Mucosa of stomach (tissue), 1 donor: ENCODE measurements around the gene TRIM26.
"Not testable (repeated sequence)": the region's sequence is repeated elsewhere in the genome, so short reads cannot be mapped to it uniquely, and the experiment has no call there.

ENCODE experiments used
- H3K27me3 ChIP-seq: one replicate; pipeline ENCODE4 v1.7.0; 2013; ENCODE audit warnings: mild to moderate bottlenecking, low read length; ENCODE audit not compliant: control insufficient read depth, insufficient read depth
- H3K36me3 ChIP-seq: one replicate; pipeline ENCODE4 v1.7.0; 2013; ENCODE audit warnings: low read length; ENCODE audit not compliant: control insufficient read depth, insufficient read depth
- H3K4me1 ChIP-seq: one replicate; pipeline ENCODE4 v1.7.0; 2013; ENCODE audit warnings: mild to moderate bottlenecking, low read length; ENCODE audit not compliant: control insufficient read depth, insufficient read depth
- H3K4me3 ChIP-seq: one replicate; pipeline ENCODE4 v1.7.0; 2013; ENCODE audit warnings: low read length
- H3K9ac ChIP-seq: one replicate; pipeline ENCODE4 v1.7.0; 2013; ENCODE audit warnings: mild to moderate bottlenecking, low read length, moderate library complexity
- H3K9me3 ChIP-seq: one replicate; pipeline ENCODE4 v1.7.0; 2013; ENCODE audit warnings: mild to moderate bottlenecking, low read length, moderate library complexity; ENCODE audit not compliant: control insufficient read depth
- donor health status: Pancreatic carcinoma.

TRIM26 gene

DNA sequence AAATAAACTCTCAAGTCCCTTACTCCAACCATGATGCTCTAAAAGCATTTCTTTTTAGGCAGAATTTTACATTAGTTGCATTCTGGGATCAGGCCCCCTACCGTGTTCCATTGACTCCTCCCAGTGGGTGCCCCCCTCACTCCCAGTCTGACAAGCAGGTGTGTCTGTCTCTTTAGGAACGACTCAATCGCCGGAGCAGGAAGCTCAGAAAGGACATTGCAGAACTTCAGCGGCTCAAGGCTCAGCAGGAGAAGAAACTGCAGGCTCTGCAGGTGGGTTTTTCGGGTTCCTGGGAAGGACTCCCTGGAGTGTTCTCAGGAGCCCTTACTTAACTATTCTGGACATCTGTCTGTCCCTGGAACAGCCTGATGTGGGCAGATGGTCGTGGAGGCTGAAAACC, 67.4 kb downstream of the TRIM26 start:
- Histone ChIP-seq H3K36me3 (no peaks in the 10 kb centered on the region), H3K27me3 (peaks cover 13% of the 10 kb centered on the region), H3K9ac (no peak overlapping the region), H3K4me1 (peaks cover 8% of the 10 kb centered on the region), H3K4me3 (no peak overlapping the region), H3K9me3 (no peaks in the 10 kb centered on the region)

DNA sequence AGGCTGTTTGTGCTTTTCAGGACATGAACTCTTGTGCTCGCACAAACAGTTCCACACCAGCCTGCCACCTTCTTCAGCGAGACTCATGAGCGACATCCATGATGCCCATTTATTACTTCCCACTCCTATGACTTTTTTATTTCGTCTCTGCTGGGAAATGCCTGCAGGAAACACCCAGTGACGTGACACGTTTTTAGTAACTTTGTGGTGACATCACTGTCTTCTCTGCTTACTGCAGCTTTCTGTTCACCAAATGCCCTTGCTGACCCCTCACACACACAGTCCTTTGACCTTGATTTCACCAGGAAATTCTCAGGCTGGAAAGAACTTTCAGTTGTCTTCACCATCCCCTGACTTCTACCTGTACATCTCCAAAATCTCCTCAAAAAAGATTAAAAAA, 68.4 kb downstream of the TRIM26 start:
- Histone ChIP-seq H3K9me3 (no peaks in the 10 kb centered on the region), H3K27me3 (peaks cover 13% of the 10 kb centered on the region), H3K4me1 (peaks cover 8% of the 10 kb centered on the region), H3K36me3 (no peaks in the 10 kb centered on the region), H3K9ac (no peak overlapping the region), H3K4me3 (no peak overlapping the region)

DNA sequence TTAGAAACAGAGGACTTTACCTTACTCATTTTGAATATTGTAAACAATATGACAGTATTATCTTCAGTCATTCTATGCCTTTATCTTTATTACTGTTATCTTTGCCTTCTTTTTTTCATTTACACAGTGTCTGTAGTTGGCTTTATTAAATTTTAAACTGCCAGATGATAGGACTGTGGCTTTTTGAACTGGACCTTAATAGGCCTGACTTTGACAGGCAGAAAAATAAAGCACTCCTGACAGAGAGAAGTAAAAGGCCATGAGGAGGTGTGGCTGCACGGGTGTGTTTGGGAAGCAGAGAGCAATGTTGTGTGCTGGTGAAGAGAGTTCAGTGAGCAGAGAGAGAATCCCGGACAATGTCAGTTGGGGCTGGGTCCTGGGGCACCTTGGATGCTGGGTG, 69.4 kb downstream of the TRIM26 start:
- Histone ChIP-seq H3K9me3 (no peaks in the 10 kb centered on the region), H3K9ac (no peak overlapping the region), H3K27me3 (peaks cover 13% of the 10 kb centered on the region), H3K4me1 (peaks cover 8% of the 10 kb centered on the region), H3K4me3 (no peak overlapping the region), H3K36me3 (no peaks in the 10 kb centered on the region)

DNA sequence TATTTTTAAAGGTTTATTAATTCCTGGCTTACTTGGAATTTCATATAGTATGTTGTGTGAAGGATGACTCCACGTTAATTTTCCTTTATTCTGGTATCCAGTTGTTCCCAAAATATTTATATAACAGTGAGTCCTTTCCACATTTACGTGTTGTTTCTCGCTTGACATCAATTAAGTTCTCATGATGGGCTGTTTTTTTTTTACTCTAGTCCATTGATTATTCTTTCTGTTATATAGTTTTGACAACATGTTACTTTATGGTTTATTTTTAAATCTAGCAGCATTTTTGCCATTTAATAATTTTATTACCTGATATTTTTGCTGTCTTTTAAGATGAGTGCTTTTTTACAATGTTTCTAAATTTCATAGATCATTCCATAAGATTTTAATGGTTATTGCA, 70.5 kb downstream of the TRIM26 start:
- no peak overlapping the region for H3K9ac ChIP-seq
- no peaks in the 10 kb centered on the region for H3K9me3 ChIP-seq
- peaks cover 10% of the 10 kb centered on the region for H3K27me3 ChIP-seq
- H3K4me3 ChIP-seq, result no peak overlapping the region
- H3K36me3 ChIP-seq, result no peaks in the 10 kb centered on the region
- peaks cover 8% of the 10 kb centered on the region for H3K4me1 ChIP-seq

DNA sequence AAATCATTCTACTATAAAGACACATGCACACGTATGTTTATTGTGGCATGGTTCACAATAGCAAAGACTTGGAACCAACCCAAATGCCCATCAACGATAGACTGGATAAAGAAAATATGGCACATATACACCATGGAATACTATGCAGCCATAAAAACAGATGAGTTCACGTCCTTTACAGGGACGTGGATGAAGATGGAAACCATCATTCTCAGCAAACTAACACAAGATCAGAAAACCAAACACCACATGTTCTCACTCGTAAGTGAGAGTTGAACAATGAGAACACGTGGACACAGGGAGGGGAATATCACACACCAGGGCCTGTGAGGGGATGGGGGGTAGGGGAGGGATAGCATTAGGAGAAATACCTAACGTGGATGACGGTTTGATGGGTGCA, 73.0 kb downstream of the TRIM26 start:
- not testable (repeated sequence) for H3K9me3 ChIP-seq

DNA sequence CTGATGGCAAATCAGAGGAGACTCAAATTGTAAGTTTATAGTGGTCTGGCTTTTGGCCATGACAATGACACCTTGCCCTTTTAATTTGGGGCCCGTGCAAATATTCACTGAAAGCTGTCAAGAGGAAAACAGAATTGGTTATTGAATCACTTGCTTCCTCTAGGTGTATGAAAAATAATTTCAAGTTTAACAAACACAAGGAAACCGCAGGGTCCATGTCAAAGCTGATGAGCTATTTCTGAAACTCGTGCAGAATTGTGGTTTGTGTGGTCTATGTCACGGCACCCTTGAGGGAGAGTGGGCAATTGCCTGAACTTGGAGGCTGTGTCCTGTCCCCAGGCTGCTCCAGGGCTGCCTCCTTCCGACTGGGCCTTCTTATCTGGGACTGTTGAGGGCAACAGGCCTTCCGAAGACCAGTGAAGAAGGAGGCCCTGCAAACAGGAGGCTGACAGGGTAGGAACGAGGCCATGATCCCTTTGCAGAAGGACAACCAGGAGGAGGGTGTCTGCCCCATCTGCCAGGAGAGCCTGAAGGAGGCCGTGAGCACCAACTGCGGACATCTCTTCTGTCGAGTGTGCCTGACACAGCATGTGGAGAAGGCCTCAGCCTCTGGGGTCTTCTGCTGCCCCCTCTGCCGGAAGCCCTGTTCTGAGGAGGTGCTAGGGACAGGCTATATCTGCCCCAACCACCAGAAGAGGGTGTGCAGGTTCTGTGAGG, 76.5 kb downstream of the TRIM26 start:
- no peaks in the 10 kb centered on the region for H3K36me3 ChIP-seq
- no peaks in the 10 kb centered on the region for H3K27me3 ChIP-seq
- H3K9me3 ChIP-seq, result no peaks in the 10 kb centered on the region
- H3K4me1 ChIP-seq, result peaks cover 10% of the 10 kb centered on the region
- no peak overlapping the region for H3K4me3 ChIP-seq
- no peak overlapping the region for H3K9ac ChIP-seq

More for the DNA sequence above, 73.0 kb downstream of the TRIM26 start:
- not testable (repeated sequence) for H3K27me3 ChIP-seq, H3K9ac ChIP-seq, H3K36me3 ChIP-seq, H3K4me3 ChIP-seq
- peaks cover 17% of the 10 kb centered on the region for H3K4me1 ChIP-seq

DNA sequence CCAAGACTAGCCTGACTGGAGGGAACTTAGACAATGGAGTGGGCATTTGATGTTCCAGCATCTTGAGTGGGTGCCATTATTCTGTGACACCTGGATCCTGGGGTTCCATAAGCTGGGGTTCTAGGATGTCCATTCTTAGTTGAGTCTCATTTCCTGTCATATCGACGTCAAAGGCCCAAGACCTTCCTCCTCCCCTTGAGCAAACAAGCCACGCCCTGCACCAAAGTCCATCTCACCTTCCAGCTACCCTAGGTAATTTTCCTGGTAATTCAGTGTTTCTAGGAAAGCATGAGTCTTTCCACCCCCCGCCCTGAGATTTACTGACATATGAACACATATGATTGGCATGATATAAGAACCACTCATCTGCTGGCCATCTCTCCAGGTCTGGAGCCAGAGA, 77.4 kb downstream of the TRIM26 start, which contains the start of gene TRIM40:
Gene TRIM40 (plus strand): TSS at position 384 of the 400 bp plus-strand sequence. CDS start 897 bp downstream, outside the sequence.
- H3K9me3 ChIP-seq, result no peaks in the 10 kb centered on the region
- H3K4me3 ChIP-seq, result no peak within 1 kb of the TSS
- no peak within 1 kb of the TSS for H3K9ac ChIP-seq
- no peaks in the 10 kb centered on the region for H3K27me3 ChIP-seq
- H3K4me1 ChIP-seq, result peaks cover 15% of the 10 kb centered on the region
- H3K36me3 ChIP-seq, result no peaks in the 10 kb centered on the region

DNA sequence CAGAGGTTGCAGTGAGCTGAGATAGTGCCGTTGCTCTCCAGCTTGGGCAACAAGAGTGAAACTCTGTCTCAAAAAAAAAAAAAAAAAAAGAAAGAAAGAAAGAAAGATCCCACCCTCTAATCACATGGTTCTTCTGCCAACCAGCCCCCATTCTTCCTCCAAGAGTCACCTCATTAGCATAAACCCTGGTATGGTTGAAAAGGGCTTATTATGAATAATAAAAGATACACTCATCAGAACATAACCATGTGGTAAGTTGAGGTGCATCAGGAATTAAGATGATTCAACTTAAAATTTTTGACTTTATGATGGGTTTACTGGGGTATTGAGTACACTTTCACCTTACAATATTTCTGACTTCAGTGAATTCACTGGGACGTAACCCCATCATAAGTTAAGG, 78.1 kb downstream of the TRIM26 start:
- no peaks in the 10 kb centered on the region for H3K27me3 ChIP-seq
- H3K4me1 ChIP-seq, result peaks cover 21% of the 10 kb centered on the region
- no peaks in the 10 kb centered on the region for H3K9me3 ChIP-seq
- no peak overlapping the region for H3K9ac ChIP-seq
- H3K4me3 ChIP-seq, result no peak overlapping the region
- H3K36me3 ChIP-seq, result no peaks in the 10 kb centered on the region
